Measurements from ENCODE around the gene TMEM169. TPM values are rescaled to one million over a fixed set of nuclear protein-coding genes. Genes with fewer than 3 reads are reported as not detected.

TMEM169 gene
- total RNA-seq, 2 donors from 2014 or later = 1.1 to 3.8 TPM

- H3K36me3 ChIP-seq (ENCODE audit: control insufficient read depth, insufficient read depth, low read length) = peaks cover 14% of the 10 kb centered on the region
- 92 to 100% methylated on average over 2 to 5 of the region's 5 CpGs for WGBS, 2 experiments (ENCODE audit: insufficient coverage in 1 of 2, insufficient read length in 1 of 2)
- no peaks in the 10 kb centered on the region for H3K9me3 Mint-ChIP-seq
- no peak for DNase-seq
- no peak overlapping the region for H3K9ac ChIP-seq (ENCODE audit: extremely low read depth, low read length, poor library complexity, severe bottlenecking)
- H3K4me1 Mint-ChIP-seq = peaks cover 5% of the 10 kb centered on the region
- no peak overlapping the region for H3K4me3 Mint-ChIP-seq
- H3K4me1 ChIP-seq (ENCODE audit: control insufficient read depth, insufficient read depth, low read length) = no peaks in the 10 kb centered on the region
- H3K27ac ChIP-seq (ENCODE audit: low read depth, low read length) = no peak overlapping the region
- TF ChIP-seq CTCF (conservative IDR thresholded peaks at IDR 0.05) = no peak
- H3K36me3 Mint-ChIP-seq (ENCODE audit: low read depth) = peaks cover 4% of the 10 kb centered on the region
- no peaks in the 10 kb centered on the region for H3K9me3 ChIP-seq (ENCODE audit: control insufficient read depth, low read length)
- no peak overlapping the region for H3K27ac Mint-ChIP-seq
- no peaks in the 10 kb centered on the region for H3K27me3 Mint-ChIP-seq (ENCODE audit: insufficient read depth)
- H3K4me3 ChIP-seq (ENCODE audit: low read length) = no peak overlapping the region
- H3K27me3 ChIP-seq (ENCODE audit: control insufficient read depth, insufficient read depth, low read length, poor library complexity, severe bottlenecking) = no peaks in the 10 kb centered on the region
These were observed 15.5 kb upstream of the TMEM169 start for GRCh38 chr2:216066230-216066629.

- Histone ChIP-seq H3K27ac (ENCODE audit: low read depth, low read length) (no peak overlapping the region), H3K9me3 (ENCODE audit: control insufficient read depth, low read length) (no peaks in the 10 kb centered on the region), H3K9ac (ENCODE audit: extremely low read depth, low read length, poor library complexity, severe bottlenecking) (no peak overlapping the region), H3K36me3 (ENCODE audit: control insufficient read depth, insufficient read depth, low read length) (peaks cover 10% of the 10 kb centered on the region), H3K4me1 (ENCODE audit: control insufficient read depth, insufficient read depth, low read length) (no peaks in the 10 kb centered on the region), H3K27me3 (ENCODE audit: control insufficient read depth, insufficient read depth, low read length, poor library complexity, severe bottlenecking) (no peaks in the 10 kb centered on the region), H3K4me3 (ENCODE audit: low read length) (no peak overlapping the region)
- Mint-ChIP-seq H3K4me1 (peaks cover 10% of the 10 kb centered on the region), H3K36me3 (ENCODE audit: low read depth) (peaks cover 7% of the 10 kb centered on the region), H3K27ac (no peak overlapping the region), H3K9me3 (no peaks in the 10 kb centered on the region), H3K27me3 (ENCODE audit: insufficient read depth) (no peaks in the 10 kb centered on the region), H3K4me3 (no peak overlapping the region)
- WGBS, 2 experiments (ENCODE audit: insufficient coverage in 1 of 2, insufficient read length in 1 of 2) = 89 to 95% methylated on average over 1 to 2 of the region's 2 CpGs
- no peak for DNase-seq
- no peak for TF ChIP-seq CTCF (conservative IDR thresholded peaks at IDR 0.05)
These were observed 12.7 kb upstream of the TMEM169 start for GRCh38 chr2:216069028-216069427.

- Mint-ChIP-seq H3K36me3 (ENCODE audit: low read depth) (peaks cover 6% of the 10 kb centered on the region), H3K27ac (no peak overlapping the region), H3K27me3 (ENCODE audit: insufficient read depth) (no peaks in the 10 kb centered on the region), H3K4me1 (peaks cover 10% of the 10 kb centered on the region), H3K4me3 (no peak overlapping the region), H3K9me3 (no peaks in the 10 kb centered on the region)
- no peak for DNase-seq
- H3K4me3 ChIP-seq (ENCODE audit: low read length) = no peak overlapping the region
- 97 to 99% methylated on average over 6 of the region's 6 CpGs for WGBS, 2 experiments (ENCODE audit: insufficient coverage in 1 of 2, insufficient read length in 1 of 2)
- H3K4me1 ChIP-seq (ENCODE audit: control insufficient read depth, insufficient read depth, low read length) = no peaks in the 10 kb centered on the region
- no peaks in the 10 kb centered on the region for H3K9me3 ChIP-seq (ENCODE audit: control insufficient read depth, low read length)
- no peak for TF ChIP-seq CTCF (conservative IDR thresholded peaks at IDR 0.05)
- H3K27me3 ChIP-seq (ENCODE audit: control insufficient read depth, insufficient read depth, low read length, poor library complexity, severe bottlenecking) = no peaks in the 10 kb centered on the region
- H3K9ac ChIP-seq (ENCODE audit: extremely low read depth, low read length, poor library complexity, severe bottlenecking) = no peak overlapping the region
- no peak overlapping the region for H3K27ac ChIP-seq (ENCODE audit: low read depth, low read length)
- H3K36me3 ChIP-seq (ENCODE audit: control insufficient read depth, insufficient read depth, low read length) = peaks cover 8% of the 10 kb centered on the region
These were observed 11.5 kb upstream of the TMEM169 start for GRCh38 chr2:216070195-216070594.

All from endodermal cell (in vitro differentiated cells).